ENCODE data around the gene ANKLE1. TPM values are rescaled to one million over a fixed set of nuclear protein-coding genes. Genes with fewer than 3 reads are reported as not detected.

ANKLE1 gene
- total and polyA plus RNA-seq, 10 donors = 1.9 to 5.0 (median 2.9) TPM

GRCh38 chr19:17237747-17238706 lies 43.7 kb upstream of the ANKLE1 start:
- Histone ChIP-seq H3K27ac (no peak overlapping the region), H3K9me3 (no peaks in the 10 kb centered on the region), H3K27me3 (replicated peaks in 1 of 7) (no peaks in the 10 kb centered on the region), H3K4me1 (peaks cover 15 to 45% (median 33%) of the 10 kb centered on the region in 6 donors), H3K36me3 (peaks cover 0 to 25% (median 0%) of the 10 kb centered on the region in 6 donors), H3K4me3 (no peak overlapping the region)
- intact Hi-C loops (cut with DNase I; ENCODE audit: low total_unique reads) = no loop called here
- DNase-seq = no peak
- 92 to 97% (median 93%) methylated on average over 13 of the region's 13 CpGs for WGBS, 5 donors
- no peak for TF ChIP-seq POLR2AphosphoS5 (IDR thresholded peaks at IDR 0.05)
- TF ChIP-seq CTCF (IDR thresholded peaks at IDR 0.05 in 8 of 11, conservative IDR thresholded peaks at IDR 0.05 in 3 of 11) = no peak
- TF ChIP-seq POLR2A (IDR thresholded peaks at IDR 0.05) = no peak

GRCh38 chr19:17240062-17240752 lies 41.5 kb upstream of the ANKLE1 start:
- Histone ChIP-seq H3K4me1 (peaks cover 6 to 55% (median 36%) of the 10 kb centered on the region in 6 donors), H3K27me3 (replicated peaks in 1 of 7) (peaks cover 0 to 10% (median 0%) of the 10 kb centered on the region in 7 donors), H3K4me3 (no peak overlapping the region), H3K9me3 (no peaks in the 10 kb centered on the region), H3K36me3 (peaks cover 0 to 25% (median 0%) of the 10 kb centered on the region in 6 donors), H3K27ac (no peak overlapping the region)
- no peak for TF ChIP-seq POLR2A (IDR thresholded peaks at IDR 0.05)
- no peak for TF ChIP-seq CTCF (IDR thresholded peaks at IDR 0.05 in 8 of 11, conservative IDR thresholded peaks at IDR 0.05 in 3 of 11)
- no peak for TF ChIP-seq POLR2AphosphoS5 (IDR thresholded peaks at IDR 0.05)
- 79 to 86% (median 84%) methylated on average over 22 to 24 of the region's 24 CpGs for WGBS, 5 donors
- intact Hi-C loops (cut with DNase I; ENCODE audit: low total_unique reads) = no loop called here
- no peak for DNase-seq

- Histone ChIP-seq H3K36me3 (peaks cover 0 to 25% (median 0%) of the 10 kb centered on the region in 6 donors), H3K27ac (no peak overlapping the region), H3K4me3 (no peak overlapping the region), H3K27me3 (replicated peaks in 1 of 7) (peaks cover 0 to 11% (median 0%) of the 10 kb centered on the region in 7 donors), H3K9me3 (no peaks in the 10 kb centered on the region), H3K4me1 (peaks cover 5 to 48% (median 33%) of the 10 kb centered on the region in 6 donors)
- DNase-seq = no peak
- 93 to 97% (median 96%) methylated on average over 6 of the region's 6 CpGs for WGBS, 5 donors
- intact Hi-C loops (cut with DNase I; ENCODE audit: low total_unique reads) = no loop called here
- no peak for TF ChIP-seq POLR2AphosphoS5 (IDR thresholded peaks at IDR 0.05)
- TF ChIP-seq POLR2A (IDR thresholded peaks at IDR 0.05) = no peak
- no peak for TF ChIP-seq CTCF (IDR thresholded peaks at IDR 0.05 in 8 of 11, conservative IDR thresholded peaks at IDR 0.05 in 3 of 11)
Observed at GRCh38 chr19:17240826-17241399, 40.8 kb upstream of the ANKLE1 start.

All from spleen (tissue), 11 donors.